ENCODE data around the gene CACNB2.
"Not testable (repeated sequence)": the region's sequence is repeated elsewhere in the genome, so short reads cannot be mapped to it uniquely, and the experiment has no call there.

CACNB2 gene

GRCh38 chr10:18145652-18146051 is 5.4 kb downstream of the CACNB2 start:
- no peak for DNase-seq (ENCODE audit: low read depth in 2 of 2)

- no peak for DNase-seq (ENCODE audit: low read depth in 2 of 2)
These were observed 9.1 kb downstream of the CACNB2 start for GRCh38 chr10:18149196-18149800.

DNA sequence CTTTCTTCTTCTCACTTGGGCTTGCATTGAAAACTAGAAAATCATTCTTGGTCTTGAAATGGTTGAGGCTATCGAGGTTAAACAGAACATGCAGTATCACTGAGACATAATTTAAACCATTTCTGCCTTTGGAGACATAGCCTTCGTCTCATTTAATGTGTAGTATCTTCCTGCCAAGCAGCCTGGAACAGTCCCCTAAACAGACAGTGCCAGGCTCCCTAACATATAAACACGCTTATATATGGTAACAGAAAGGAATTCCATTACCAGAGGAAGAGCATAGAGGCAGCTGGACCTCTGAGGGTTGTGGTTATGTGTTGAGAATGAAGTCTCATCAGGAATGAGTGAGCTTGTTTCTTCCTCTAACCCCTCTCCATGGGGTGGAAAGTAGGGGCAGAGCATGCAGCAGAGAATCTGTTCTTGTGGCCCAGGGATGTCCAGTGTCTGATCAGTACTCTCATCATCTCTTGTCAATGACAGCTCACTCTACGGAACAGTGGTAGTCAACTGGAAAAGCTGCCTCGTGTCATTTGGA is 11.2 kb downstream of the CACNB2 start:
- DNase-seq (ENCODE audit: low read depth in 2 of 2) = no peak

GRCh38 chr10:18153381-18153780 is 13.2 kb downstream of the CACNB2 start:
- not testable (repeated sequence) for DNase-seq (ENCODE audit: low read depth in 2 of 2)

DNA sequence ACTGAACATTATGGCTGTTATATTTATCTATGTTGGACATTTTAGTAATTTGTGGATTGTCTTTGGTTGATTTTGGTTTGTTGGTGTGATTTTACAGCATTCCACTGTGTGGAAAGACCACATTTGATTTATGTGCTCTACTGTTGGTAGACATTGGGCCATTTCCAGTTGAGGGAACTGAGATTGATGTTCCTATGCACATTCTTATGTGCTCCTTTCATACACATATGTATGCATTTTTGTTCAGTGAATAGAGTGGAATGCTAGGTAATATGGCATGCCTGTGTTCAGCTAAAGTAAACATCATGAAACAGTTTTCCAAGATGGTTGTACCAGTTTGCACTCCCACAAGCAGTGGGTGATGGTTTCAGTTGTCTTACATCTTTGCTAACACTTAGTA is 15.1 kb downstream of the CACNB2 start:
- DNase-seq (ENCODE audit: low read depth in 2 of 2) = no peak

DNA sequence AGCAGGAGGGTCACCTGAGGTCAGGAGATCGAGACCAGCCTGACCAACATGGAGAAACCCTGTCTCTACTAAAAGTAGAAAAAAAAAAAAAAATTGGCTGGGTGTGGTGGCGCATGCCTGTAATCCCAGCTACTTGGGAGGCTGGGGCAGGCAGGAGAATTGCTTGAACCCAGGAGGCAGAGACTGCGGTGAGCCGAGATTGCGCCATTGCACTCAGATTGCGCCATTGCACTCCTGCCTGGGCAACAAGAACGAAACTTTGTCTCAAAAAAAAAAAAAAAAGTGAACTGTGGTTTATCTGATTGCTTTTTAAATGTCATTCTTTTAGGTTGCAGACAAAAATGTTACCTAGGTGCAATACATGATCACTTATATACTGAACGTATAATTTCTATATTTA is 16.6 kb downstream of the CACNB2 start:
- not testable (repeated sequence) for DNase-seq (ENCODE audit: low read depth in 2 of 2)

- DNase-seq (ENCODE audit: low read depth in 2 of 2) = no peak
These were observed 17.7 kb downstream of the CACNB2 start for GRCh38 chr10:18157881-18158280.

- no peak for DNase-seq (ENCODE audit: low read depth in 2 of 2)
These were observed 18.6 kb downstream of the CACNB2 start for GRCh38 chr10:18158773-18159265.

- no peak for DNase-seq (ENCODE audit: low read depth in 2 of 2)
These were observed 19.3 kb downstream of the CACNB2 start for GRCh38 chr10:18159557-18159956.

- DNase-seq (ENCODE audit: low read depth in 2 of 2) = no peak
These were observed 21.9 kb downstream of the CACNB2 start for GRCh38 chr10:18162021-18162627.

- DNase-seq (ENCODE audit: low read depth in 2 of 2) = no peak
These were observed 23.9 kb downstream of the CACNB2 start for GRCh38 chr10:18164093-18164492.

GRCh38 chr10:18164748-18165361 is 24.6 kb downstream of the CACNB2 start:
- DNase-seq (ENCODE audit: low read depth in 2 of 2) = no peak

DNA sequence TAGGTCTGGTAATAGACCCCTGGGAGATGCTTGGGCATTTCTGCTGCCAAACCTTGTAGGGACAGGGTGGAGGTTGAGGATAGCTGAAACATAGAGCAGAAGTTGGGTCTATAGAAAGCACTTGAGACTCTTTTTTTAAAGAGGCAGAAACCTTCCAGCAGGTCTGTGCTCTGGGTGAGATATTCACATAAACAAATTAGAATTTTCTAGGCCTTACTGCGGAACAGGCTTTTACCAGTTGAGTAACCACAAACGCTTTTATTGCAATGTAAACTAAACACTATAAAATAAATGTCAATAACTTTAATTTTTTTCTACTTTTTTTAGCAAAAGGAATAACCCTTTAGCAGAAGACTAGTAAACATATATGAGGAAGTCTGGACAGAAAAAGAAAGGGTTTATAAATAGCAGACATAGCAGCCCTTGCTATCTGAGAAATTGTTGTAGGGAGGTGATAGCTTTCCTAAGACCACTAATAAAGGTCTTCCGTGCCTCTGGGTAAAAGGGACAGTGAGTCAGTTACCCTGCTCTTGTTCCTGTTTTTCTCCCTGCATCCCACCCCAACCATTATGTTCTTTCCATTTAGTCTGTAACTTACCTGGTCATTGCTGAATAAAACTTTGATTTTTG is 38.7 kb downstream of the CACNB2 start:
- DNase-seq (ENCODE audit: low read depth in 2 of 2) = no peak

GRCh38 chr10:18179891-18180290 is 39.7 kb downstream of the CACNB2 start:
- no peak for DNase-seq (ENCODE audit: low read depth in 2 of 2)

- DNase-seq (ENCODE audit: low read depth in 2 of 2) = not testable (repeated sequence)
These were observed 41.2 kb downstream of the CACNB2 start for GRCh38 chr10:18181382-18181781.

DNA sequence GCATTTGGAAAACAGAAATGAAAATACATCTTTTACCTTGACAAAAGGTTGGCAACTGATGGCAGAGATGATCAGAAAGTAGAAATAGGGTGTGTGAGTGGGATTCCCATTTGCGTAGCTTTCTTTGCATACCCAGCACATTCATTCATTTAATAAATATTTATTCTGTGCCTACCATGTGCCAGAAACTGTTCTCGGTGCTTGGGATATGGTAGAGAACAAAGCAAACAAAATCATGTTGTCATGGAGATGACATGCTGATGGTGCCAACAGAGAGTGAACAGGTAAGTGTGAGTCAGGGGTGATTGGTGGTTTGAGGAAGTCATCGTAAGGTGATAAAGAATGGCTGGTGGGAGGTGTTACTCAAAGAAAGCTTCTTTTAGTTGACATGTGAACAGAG is 45.4 kb downstream of the CACNB2 start:
- no peak for DNase-seq (ENCODE audit: low read depth in 2 of 2)

DNA sequence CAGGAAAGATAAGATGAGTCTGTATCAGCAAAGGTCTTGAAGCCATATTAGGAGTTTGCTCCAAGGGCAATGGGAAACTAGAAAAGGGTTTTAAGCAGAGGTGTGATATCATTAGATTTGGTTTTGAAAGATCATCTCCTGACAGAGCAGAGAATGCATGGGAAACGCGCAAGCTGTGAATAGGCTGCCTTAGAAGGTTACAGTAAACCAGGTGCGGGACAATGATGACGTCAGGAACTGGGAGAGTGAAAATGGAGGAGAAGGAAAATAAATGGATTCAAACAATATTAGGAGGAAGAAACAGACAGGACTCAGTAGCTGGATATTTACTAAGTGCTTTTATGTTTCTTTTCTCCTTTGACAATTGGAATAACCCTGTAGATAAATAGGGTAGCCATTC is 50.6 kb downstream of the CACNB2 start:
- DNase-seq (ENCODE audit: low read depth in 2 of 2) = no peak

DNA sequence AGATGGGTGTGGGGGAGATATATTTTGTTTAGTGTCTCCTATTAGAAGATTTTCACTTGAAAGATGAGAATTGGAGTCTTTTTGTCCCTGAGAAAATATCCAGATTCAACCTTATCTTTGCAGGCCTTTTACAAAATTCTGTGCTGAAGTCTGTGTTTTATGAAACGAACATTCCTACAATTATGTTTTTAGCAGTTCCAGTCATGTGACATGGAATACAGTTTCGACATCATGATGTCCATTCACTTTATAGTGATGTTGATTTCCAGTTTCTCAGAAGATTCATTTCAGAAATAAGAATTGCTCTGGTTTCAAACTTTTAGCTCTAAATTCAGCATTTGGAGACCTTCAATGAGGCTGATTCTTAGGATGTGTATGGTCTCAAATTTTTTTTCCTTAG is 54.4 kb downstream of the CACNB2 start:
- no peak for DNase-seq (ENCODE audit: low read depth in 2 of 2)

DNA sequence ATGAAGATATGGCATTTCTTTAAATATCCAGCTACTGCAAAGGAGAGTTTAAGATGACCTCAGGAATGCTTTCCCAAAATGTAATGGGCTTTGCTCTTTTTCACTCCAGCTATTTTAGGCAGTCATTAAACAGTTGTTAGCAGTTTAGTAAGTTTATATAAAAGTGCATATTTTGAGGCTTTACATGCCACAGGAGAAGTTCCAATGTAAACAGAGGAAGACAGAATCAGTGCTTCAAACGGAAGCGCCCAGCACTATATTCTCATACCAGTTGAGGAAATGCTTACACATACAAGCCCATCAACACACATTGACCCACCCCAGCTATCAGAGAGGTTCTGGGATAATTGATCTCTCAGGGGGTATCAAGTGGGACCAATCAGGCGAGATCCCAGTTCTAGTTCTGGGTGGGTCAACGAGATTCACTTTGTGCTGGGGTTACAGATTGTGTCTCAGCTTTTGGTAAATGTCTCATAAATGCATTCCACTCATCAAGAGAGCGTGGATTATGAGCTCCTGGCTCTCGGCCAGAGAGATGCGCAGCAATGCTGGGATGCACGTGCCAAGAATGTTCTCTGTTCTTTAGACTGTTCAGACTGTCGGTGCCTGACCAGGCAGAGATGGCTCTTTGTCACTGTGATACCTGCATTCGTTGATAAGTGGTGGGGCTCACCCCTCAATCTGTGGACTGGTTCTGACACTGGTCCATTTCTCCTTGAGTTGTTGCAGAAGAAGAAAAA is 55.0 kb downstream of the CACNB2 start:
- no peak for DNase-seq (ENCODE audit: low read depth in 2 of 2)

DNA sequence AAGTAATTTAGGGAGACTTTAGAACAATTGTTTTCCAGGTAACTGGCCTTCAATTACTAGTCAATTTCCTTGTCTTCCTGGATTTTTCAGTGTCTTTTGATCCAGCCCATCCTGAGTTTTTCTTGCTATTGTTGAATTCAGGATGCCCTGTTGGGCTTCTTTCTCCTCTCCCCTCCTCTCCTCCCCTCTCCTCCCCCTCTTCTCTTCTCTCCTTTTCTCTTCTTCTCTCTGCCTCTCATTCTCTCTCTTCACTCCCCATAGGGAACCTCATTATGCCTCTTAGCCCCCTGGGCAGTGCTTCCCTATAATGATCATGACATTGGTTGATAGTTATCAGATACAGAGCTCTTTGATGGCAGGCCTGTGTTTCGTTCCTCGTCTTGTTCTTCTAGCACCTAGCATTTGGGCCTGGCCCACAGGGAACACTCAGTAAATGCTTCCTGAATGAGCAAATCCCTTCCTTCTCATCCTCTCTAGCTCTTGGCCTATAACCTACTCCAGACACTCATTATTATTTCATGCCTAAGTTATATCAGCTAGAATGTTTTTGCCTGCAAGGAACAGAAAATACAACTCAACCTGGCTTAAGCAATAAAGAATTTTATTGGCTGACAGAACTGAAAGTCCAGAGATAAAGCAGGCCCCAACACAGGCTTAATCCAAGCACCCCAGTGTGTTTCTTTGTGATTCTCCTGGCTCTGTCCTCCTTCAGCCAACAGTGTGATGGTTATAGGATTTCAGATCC is 56.8 kb downstream of the CACNB2 start:
- DNase-seq (ENCODE audit: low read depth in 2 of 2) = no peak

DNA sequence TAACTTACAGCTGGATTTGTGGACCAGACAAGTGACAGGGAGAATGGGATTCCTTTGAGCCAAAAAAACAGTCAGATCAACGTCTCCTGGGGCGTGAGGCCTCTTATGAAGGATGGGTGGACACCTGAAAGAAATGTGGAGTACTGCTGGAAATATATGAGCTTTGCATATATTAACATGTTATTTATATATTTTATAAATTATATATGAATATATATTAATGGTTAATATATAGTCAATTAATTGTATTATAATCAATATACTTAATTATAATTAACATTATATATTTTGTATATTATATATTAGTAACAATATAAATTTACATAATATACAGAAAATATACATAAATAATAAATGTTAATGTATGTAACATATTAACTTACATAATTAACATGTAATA is 57.5 kb downstream of the CACNB2 start:
- no peak for DNase-seq (ENCODE audit: low read depth in 2 of 2)
